H9 (cell line): ENCODE data around the gene CST3. TPM values are rescaled to one million over a fixed set of nuclear protein-coding genes. Genes with fewer than 3 reads are reported as not detected.

ENCODE experiments used
- DNase-seq: peaks from one replicate; pipeline ENCODE4 v3.0.0-alpha.2; 2017
- H2AFZ ChIP-seq: one replicate; pipeline ENCODE4 v1.6.1; 2013; ENCODE audit warnings: mild to moderate bottlenecking, low read length, control low read depth, moderate library complexity
- H2AK5ac ChIP-seq: 2 replicates; pipeline ENCODE4 v1.6.1; 2013; ENCODE audit warnings: low read length, control low read depth, mixed read lengths; ENCODE audit not compliant: insufficient read length
- H2BK120ac ChIP-seq: one replicate; pipeline ENCODE4 v1.6.1; 2013; ENCODE audit warnings: low read depth, mild to moderate bottlenecking, low read length, control low read depth, inconsistent platforms; ENCODE audit not compliant: poor library complexity, severe bottlenecking
- H2BK12ac ChIP-seq: 2 replicates; pipeline ENCODE4 v1.6.1; 2013; ENCODE audit warnings: low read length, control low read depth, mixed read lengths, low read depth; ENCODE audit not compliant: insufficient read length
- H2BK15ac ChIP-seq: 2 replicates; pipeline ENCODE4 v1.6.1; 2013; ENCODE audit warnings: low read depth, low read length, control low read depth
- H2BK20ac ChIP-seq: one replicate; pipeline ENCODE4 v1.6.1; 2013; ENCODE audit warnings: low read depth, mild to moderate bottlenecking, low read length, control low read depth, inconsistent platforms; ENCODE audit not compliant: poor library complexity, severe bottlenecking
- H2BK5ac ChIP-seq: 2 replicates; pipeline ENCODE4 v1.6.1; 2013; ENCODE audit warnings: low read length, control low read depth, mixed read lengths; ENCODE audit not compliant: insufficient read length
- H3K14ac ChIP-seq: 2 replicates; pipeline ENCODE4 v1.6.1; 2013; ENCODE audit warnings: low read length, control low read depth; ENCODE audit not compliant: insufficient read depth
- H3K18ac ChIP-seq: 2 replicates; pipeline ENCODE4 v1.6.1; 2013; ENCODE audit warnings: low read depth, mild to moderate bottlenecking, mixed read lengths, low read length, control low read depth; ENCODE audit not compliant: insufficient read length
- H3K23ac ChIP-seq: 2 replicates; pipeline ENCODE4 v1.6.1; 2013; ENCODE audit warnings: low read length, control low read depth, mixed read lengths, low read depth; ENCODE audit not compliant: insufficient read length
- H3K23me2 ChIP-seq: 2 replicates; pipeline ENCODE4 v1.6.1; 2013; ENCODE audit warnings: low read depth, mild to moderate bottlenecking, mixed read lengths, low read length, control low read depth; ENCODE audit not compliant: insufficient read length, poor library complexity, severe bottlenecking
- H3K27ac ChIP-seq: 2 replicates; pipeline ENCODE4 v1.5.1; 2013; ENCODE audit warnings: low read length, control low read depth, mixed read lengths, low read depth; ENCODE audit not compliant: insufficient read length
- H3K27me3 ChIP-seq: 2 replicates; pipeline ENCODE4 v1.6.1; 2013; ENCODE audit warnings: low read length, control low read depth, inconsistent platforms; ENCODE audit not compliant: insufficient read depth
- H3K4ac ChIP-seq: 2 replicates; pipeline ENCODE4 v1.6.1; 2013; ENCODE audit warnings: low read depth, mild to moderate bottlenecking, control low read depth, inconsistent platforms, low read length, moderate library complexity
- H3K4me1 ChIP-seq: 2 replicates; pipeline ENCODE4 v1.6.1; 2013; ENCODE audit warnings: low read length, control low read depth, inconsistent platforms; ENCODE audit not compliant: insufficient read depth
- H3K4me2 ChIP-seq: 2 replicates; pipeline ENCODE4 v1.6.1; 2013; ENCODE audit warnings: low read length, control low read depth, mixed read lengths; ENCODE audit not compliant: insufficient read length, insufficient read depth
- H3K56ac ChIP-seq: 2 replicates; pipeline ENCODE4 v1.6.1; 2013; ENCODE audit warnings: low read depth, mild to moderate bottlenecking, mixed read lengths, low read length, control low read depth; ENCODE audit not compliant: insufficient read length
- H3K79me1 ChIP-seq: 2 replicates; pipeline ENCODE4 v1.6.1; 2013; ENCODE audit warnings: low read depth, mild to moderate bottlenecking, moderate library complexity, low read length, control low read depth, inconsistent platforms; ENCODE audit not compliant: insufficient read depth, poor library complexity, severe bottlenecking
- H3K79me2 ChIP-seq: 2 replicates; pipeline ENCODE4 v1.6.1; 2013; ENCODE audit warnings: low read length, control low read depth, inconsistent platforms; ENCODE audit not compliant: insufficient read depth
- H3K9ac ChIP-seq: 2 replicates; pipeline ENCODE4 v1.6.1; 2013; ENCODE audit warnings: low read length, control low read depth, mixed read lengths; ENCODE audit not compliant: insufficient read length; ENCODE audit errors: extremely low read depth
- H3K9me3 ChIP-seq: one replicate; pipeline ENCODE4 v1.6.1; 2013; ENCODE audit warnings: low read depth, low read length, inconsistent platforms; ENCODE audit not compliant: control insufficient read depth
- H3T11ph ChIP-seq: one replicate; pipeline ENCODE4 v1.6.1; 2013; ENCODE audit warnings: mild to moderate bottlenecking, low read length, control low read depth, inconsistent platforms
- H4K20me1 ChIP-seq: one replicate; pipeline ENCODE4 v1.6.1; 2013; ENCODE audit not compliant: control insufficient read depth, insufficient read length, insufficient read depth
- H4K5ac ChIP-seq: 2 replicates; pipeline ENCODE4 v1.6.1; 2013; ENCODE audit warnings: low read depth, mild to moderate bottlenecking, mixed read lengths, low read length, control low read depth; ENCODE audit not compliant: insufficient read length
- H4K8ac ChIP-seq: replicated peaks from 2 replicates; pipeline ENCODE4 v1.6.1; 2013; ENCODE audit warnings: low read length, control low read depth, mixed read lengths, low read depth; ENCODE audit not compliant: insufficient read length
- H4K91ac ChIP-seq: 2 replicates; pipeline ENCODE4 v1.6.1; 2013; ENCODE audit warnings: low read depth, mild to moderate bottlenecking, moderate library complexity, mixed read lengths, low read length, control low read depth; ENCODE audit not compliant: insufficient read length
- H3K27ac Mint-ChIP-seq, 3 experiments: 2 replicates in 2 of 3; 3 replicates in 1 of 3; pipeline ENCODE4 v1.8.0; 2020 to 2021; ENCODE audit warnings: mixed read lengths in 3 of 3, mild to moderate bottlenecking in 1 of 3, moderate library complexity in 1 of 3
- H3K27me3 Mint-ChIP-seq: 2 replicates; pipeline ENCODE4 v1.8.0; 2021; ENCODE audit warnings: low read depth, mild to moderate bottlenecking, moderate library complexity, mixed read lengths
- H3K36me3 Mint-ChIP-seq, 3 experiments: 2 replicates in 2 of 3; 3 replicates in 1 of 3; pipeline ENCODE4 v1.8.0; 2020 to 2021; ENCODE audit warnings: low read depth in 3 of 3, mixed read lengths in 3 of 3; ENCODE audit not compliant: insufficient read depth in 1 of 3
- H3K4me1 Mint-ChIP-seq, 2 experiments: 2 replicates each; pipeline ENCODE4 v1.8.0; 2020; ENCODE audit warnings: mixed read lengths in 2 of 2
- H3K4me3 Mint-ChIP-seq, 2 experiments: 2 replicates in 1 of 2; 3 replicates in 1 of 2; pipeline ENCODE4 v1.8.0; 2020 to 2021; ENCODE audit warnings: mild to moderate bottlenecking in 2 of 2, mixed read lengths in 2 of 2, moderate library complexity in 1 of 2
- H3K9me3 Mint-ChIP-seq, 2 experiments: 2 replicates in 1 of 2; 3 replicates in 1 of 2; pipeline ENCODE4 v1.8.0; 2020; ENCODE audit warnings: mild to moderate bottlenecking in 2 of 2, mixed read lengths in 2 of 2, moderate library complexity in 1 of 2
- CTCF ChIP-seq: fragments of 200-600 bp; sonication (generic); conservative IDR thresholded peaks from 3 replicates; pipeline ENCODE4 v1.8.0; 2021; ENCODE audit warnings: antibody characterized with exemption, mild to moderate bottlenecking
- WGBS: extraction: QIAGEN DNeasy Blood & Tissue Kit; methylation state at CpG from one replicate; pipeline ENCODE4 v1.1.7; 2013; ENCODE audit warnings: missing lambda C conversion rate, low lambda C conversion rate, mixed read lengths; ENCODE audit not compliant: insufficient read length; ENCODE audit errors: extremely low coverage; 5-methylcytosine and 5-hydroxymethylcytosine counted together
- total RNA-seq: library from RNA; stranded (reverse); gene quantifications from 2 replicates; pipeline ENCODE4 v1.2.1, GENCODE V29; 2021

CST3 gene
- total RNA-seq, 1 experiment from 2014 or later: 77.2 TPM

- H3K27me3 Mint-ChIP-seq: peaks cover 19% of the 10 kb centered on the region
- no peak overlapping the region for H3K4ac ChIP-seq
- H2BK12ac ChIP-seq: no peak overlapping the region
- peaks cover 24 to 26% of the 10 kb centered on the region in 2 experiments for H3K4me1 Mint-ChIP-seq
- no peak overlapping the region for H3K4me2 ChIP-seq
- H2BK15ac ChIP-seq: no peak overlapping the region
- H4K5ac ChIP-seq: no peak overlapping the region
- H3K56ac ChIP-seq: no peak overlapping the region
- no peaks in the 10 kb centered on the region for H3K9me3 ChIP-seq
- no peaks in the 10 kb centered on the region for H3K23me2 ChIP-seq
- peaks cover 4% of the 10 kb centered on the region for H3K4me1 ChIP-seq
- no peak overlapping the region for H2BK120ac ChIP-seq
- H3K9me3 Mint-ChIP-seq: no peaks in the 10 kb centered on the region
- no peak overlapping the region for H3T11ph ChIP-seq
- no peaks in the 10 kb centered on the region for H3K79me2 ChIP-seq
- peak; percentile 92 for DNase-seq
- H4K20me1 ChIP-seq: no peaks in the 10 kb centered on the region
- H3K14ac ChIP-seq: no peak overlapping the region
- no peak overlapping the region for H3K27ac ChIP-seq
- no peaks in the 10 kb centered on the region; a peak in 2 of 7 replicates for H3K36me3 Mint-ChIP-seq
- no peak overlapping the region for H3K4me3 Mint-ChIP-seq
- H3K27me3 ChIP-seq: no peaks in the 10 kb centered on the region
- H3K79me1 ChIP-seq: no peaks in the 10 kb centered on the region
- H3K27ac Mint-ChIP-seq: no peak overlapping the region
- no peak overlapping the region for H2AK5ac ChIP-seq
- no peak overlapping the region for H4K8ac ChIP-seq
- H2AFZ ChIP-seq: no peak overlapping the region
- no peak overlapping the region for H2BK20ac ChIP-seq
- no peak overlapping the region for H2BK5ac ChIP-seq
- H3K9ac ChIP-seq: no peak overlapping the region
- TF ChIP-seq CTCF: peak; percentile 91
- WGBS: no CpG with 5 or more reads among the region's 9 CpGs
- H3K18ac ChIP-seq: no peak overlapping the region
- H4K91ac ChIP-seq: no peak overlapping the region
- H3K23ac ChIP-seq: no peak overlapping the region
Observed at GRCh38 chr20:23606652-23607049, 31.1 kb downstream of the CST3 start.
